GM21367 (cell line): Measurements from ENCODE around the gene NEUROD4.

Experiments
- ATAC-seq: cut with Tn5 transposase; IDR thresholded peaks from one replicate; pipeline ENCODE4 v1.9.1; 2021; ENCODE audit not compliant: unreplicated experiment

Gene NEUROD4

DNA sequence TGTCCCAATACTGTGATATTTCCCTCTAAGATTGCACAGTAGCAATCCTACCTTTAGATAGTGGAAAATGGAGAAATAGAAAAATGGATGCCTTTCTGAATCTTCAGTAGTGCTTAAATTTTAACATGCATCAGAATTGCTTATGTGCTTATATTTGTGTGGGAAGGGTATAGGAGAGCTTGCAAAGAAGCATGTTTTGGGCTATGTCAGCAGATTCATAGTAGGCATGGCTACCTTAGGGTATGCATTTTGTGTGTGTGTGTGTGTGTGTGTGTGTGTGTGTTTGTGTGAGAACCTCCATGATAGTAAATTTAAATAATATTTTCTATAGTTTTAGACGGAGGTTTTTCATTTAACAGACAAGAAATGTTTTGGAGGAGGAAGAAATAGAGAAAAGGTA lies 38.3 kb downstream of the NEUROD4 start:
- ATAC-seq, result no peak

DNA sequence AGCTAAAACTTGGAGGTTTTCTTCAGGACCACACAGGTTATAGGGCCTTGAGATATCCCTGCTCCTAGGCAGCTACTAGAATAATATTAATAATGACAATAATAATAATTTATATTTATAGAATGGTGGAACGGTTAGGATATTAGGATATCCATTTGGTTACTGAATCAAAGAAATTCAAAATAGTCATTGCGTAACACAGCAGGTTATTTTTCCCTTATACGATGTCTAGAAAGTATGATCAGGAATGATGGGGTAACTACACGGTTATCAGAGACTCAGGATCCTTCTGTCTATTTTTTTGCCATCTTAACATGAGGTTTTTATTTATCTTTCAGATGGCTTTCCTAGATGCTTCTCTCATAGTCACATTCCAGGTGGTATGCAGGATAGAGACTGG lies 39.0 kb downstream of the NEUROD4 start:
- ATAC-seq, result no peak

DNA sequence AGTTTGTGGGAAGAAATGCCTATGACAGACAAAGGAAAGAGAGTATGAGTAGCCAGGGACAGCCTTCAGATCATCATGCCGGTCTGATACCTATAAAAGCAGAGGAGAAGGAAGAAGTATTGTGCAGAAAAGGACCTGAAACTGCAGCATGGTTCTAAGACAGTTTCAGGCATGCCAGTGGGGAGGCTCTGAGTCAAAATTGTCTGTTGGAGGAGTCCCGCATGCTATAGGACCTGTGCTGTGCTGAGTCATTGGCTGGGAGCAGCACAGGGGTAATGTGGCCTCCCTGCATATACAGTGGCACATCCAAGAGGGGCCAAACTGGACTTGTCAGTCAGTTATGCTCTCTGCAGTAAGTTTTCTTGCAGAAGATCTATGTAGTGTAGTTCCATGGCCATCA lies 40.7 kb downstream of the NEUROD4 start:
- ATAC-seq, result peak; percentile 100

DNA sequence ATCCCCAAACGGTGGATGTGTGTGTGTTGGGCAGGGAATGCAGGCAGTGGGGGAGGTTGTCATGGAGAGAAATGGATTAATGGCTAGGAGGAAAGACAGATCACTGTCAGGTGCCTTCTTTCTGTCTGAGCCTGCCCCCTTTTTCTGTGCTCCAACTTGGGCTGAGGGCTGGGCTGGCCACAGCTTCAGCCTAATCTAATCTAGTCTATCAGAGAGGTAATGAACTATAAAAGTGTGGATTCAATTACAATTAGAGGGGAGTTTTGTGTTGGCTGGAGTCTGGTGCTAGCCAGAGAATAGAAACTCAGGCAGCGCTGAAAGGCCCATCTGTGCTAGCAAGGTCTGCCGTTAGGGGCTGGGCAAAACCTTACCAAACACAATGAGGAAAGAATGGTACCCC lies 41.2 kb downstream of the NEUROD4 start:
- ATAC-seq, result no peak

DNA sequence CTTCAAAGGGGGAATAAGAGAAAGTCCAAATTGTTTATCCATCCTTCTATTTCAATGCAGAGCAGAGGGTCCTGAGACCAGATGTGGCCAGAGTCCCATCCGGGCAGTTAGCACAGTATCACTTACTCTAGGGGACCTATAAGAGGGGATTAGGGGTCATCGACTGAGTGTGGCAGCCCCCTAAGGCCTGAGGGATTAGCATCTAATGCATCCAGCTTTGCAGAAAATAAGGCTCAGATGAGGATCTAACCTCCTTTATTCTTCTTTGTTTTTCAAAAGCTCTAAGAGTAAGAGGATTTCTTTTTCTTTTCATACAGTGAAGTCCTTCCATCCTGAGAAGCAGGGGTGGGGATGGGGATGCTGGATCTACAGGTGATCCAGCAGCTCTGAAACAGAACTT lies 43.5 kb downstream of the NEUROD4 start:
- no peak for ATAC-seq

DNA sequence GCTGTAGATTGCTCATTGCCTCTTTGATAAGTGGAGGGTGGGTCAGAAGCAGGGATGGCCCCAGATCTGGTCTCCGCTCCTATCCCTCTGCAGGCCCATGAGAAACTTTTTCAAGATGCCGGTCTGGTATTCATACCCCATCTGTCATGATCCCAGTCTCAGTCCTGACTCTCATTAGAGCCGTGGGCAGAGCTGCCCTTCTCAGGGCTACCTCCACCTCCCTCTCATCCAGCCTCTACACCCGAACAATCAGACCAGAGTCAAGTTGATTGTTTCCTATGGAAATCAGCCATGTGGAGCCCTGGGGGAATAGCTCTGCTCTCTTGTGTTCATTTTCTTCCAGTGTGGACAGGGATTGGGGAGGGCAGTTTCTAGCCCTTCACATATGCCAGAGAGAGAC lies 45.8 kb downstream of the NEUROD4 start:
- ATAC-seq, result no peak

DNA sequence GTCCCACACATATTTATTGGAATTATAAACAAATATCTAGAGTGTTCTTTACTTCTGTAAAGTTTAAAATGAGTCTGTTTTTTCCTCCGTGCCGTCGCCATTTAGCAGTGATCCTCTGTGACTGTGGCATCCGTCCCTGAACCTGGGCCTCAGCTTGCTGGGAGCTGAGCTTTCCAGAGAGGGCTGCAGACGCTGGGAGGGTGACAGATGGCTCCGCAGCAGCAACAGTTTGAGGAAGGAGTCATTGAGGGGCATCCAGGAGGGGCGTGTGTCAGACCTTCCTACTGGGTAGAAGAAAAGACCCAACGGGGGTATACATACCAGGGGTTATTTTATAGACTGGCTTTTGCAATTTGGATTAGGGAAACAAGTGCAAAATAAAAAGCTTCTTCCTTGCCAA lies 47.9 kb downstream of the NEUROD4 start:
- no peak for ATAC-seq

DNA sequence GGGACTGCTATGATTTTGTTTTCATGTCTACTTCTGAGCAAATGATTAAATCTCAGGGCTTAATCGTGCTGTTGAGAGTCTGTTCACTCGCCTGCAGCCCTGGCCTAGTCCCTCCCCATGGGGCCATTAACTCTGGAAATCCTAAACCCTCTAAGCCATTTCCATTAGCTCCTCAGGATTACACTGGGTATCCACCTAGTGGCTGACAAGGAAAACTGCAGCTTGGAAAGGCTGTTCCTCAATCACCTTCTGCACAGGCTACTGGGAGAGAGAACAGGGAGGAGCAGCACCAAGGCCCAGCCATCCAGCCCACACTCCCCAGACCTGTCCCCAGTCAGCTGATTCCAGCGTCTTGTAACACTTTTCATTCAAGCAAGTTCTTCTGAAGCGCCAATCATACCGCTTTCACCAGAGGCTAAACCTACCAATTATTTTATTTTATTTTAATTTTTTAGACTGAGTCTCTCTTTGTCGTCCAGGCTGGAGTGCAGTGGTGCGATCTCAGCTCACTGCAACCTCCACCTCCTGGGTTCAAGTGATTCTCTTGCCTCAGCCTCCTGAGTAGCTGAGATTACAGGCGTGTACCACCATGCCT lies 48.7 kb downstream of the NEUROD4 start:
- ATAC-seq, result peak; percentile 68

DNA sequence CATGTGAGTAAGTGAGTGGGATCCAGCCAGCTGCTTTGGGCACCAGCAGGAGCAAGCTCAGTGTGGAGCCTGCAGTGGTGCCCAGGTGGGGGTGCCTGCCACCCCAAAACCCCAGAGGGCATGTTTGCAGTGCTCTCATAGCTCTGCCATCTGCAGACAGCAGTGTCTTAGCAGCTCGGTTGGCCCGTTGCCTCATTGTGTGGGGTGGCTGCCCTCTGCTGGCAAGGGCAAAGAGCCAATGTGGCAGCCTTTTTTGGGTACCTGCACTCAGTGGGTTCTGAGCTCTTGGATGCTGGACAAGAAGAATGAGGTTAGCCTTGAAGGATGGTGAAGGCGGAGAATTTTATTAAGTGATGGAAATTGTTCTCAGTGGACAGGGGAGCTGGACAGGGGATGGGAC lies 52.3 kb downstream of the NEUROD4 start:
- ATAC-seq, result peak; percentile 49

DNA sequence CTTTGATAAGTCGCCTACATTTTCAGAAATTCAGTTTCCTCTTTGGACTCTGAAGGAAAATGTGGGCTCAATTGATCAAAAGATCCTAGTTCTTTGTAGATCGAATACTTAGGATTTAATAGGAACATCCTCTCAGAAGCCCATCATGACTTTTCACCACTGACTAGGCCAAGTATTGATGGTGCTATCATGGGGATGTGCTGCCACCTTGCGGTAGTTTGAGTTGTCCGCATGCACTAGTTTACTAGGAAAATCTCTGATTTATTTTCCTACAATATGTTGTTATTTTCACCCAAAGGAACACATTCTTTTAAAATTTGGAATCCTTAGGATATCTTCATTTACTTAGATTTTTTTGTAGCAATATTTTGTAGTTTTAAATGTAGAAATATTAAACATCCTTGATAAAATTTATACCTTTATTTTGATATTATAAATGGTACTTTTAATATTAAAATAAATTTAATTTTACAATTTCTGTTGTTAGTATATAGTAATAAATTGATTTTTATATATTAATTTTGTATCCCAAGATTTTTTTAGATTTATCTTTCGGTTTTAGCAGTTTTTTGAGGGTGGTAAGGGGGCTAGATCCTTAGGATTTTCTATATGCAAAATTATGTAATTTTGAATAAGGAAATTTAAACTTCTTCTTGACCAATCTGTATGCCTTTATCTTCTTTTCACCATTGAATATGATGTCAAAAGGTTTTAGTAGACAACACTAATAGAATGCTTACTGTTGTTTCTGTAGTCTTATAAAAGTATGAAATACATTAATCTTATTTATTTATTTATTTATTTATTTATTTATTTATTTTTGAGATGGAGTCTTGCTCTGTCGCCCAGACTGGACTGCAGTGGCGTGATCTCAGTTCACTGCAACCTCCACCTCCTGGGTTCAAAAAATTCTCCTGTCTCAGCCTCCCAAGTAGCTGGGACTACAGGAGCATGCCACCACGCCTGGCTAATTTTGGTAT lies 53.6 kb downstream of the NEUROD4 start:
- ATAC-seq, result no peak

DNA sequence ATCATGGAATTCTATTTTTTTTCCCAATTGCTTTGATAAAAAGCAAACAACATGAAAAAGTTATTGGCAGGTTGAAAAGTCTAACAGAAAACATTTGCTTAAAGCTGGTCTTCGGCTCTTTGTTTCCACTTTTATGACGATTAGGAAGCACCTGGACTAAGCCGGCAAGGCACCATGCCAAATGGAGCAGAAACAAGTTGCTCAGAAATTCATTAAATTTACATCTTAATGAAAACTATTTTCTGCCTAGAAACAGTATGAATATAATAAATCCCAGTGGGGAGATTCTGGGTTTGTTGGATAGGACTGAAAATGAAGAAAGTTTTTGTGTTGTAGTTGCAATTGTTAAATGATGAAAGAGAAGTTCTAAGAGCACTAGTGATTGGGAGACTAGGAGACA lies 55.0 kb downstream of the NEUROD4 start:
- no peak for ATAC-seq
